Raji (cell line): ENCODE measurements around the gene PLIN1.

Experiments used
- POLR2A ChIP-seq: IDR thresholded peaks from 2 replicates; pipeline ENCODE4 v1.6.1; 2011; ENCODE audit warnings: low read depth, low read length, control low read depth; ENCODE audit not compliant: insufficient read depth

The PLIN1 gene

GRCh38 chr15:89648106-89649012 lies 30.8 kb downstream of the PLIN1 start:
- TF ChIP-seq POLR2A: no peak

GRCh38 chr15:89647191-89647851 lies 31.8 kb downstream of the PLIN1 start:
- no peak for TF ChIP-seq POLR2A

- no peak for TF ChIP-seq POLR2A
These were observed 32.6 kb downstream of the PLIN1 start for GRCh38 chr15:89646416-89647141.

- TF ChIP-seq POLR2A: no peak
These were observed 33.5 kb downstream of the PLIN1 start for GRCh38 chr15:89645680-89646079.

- no peak for TF ChIP-seq POLR2A
These were observed 37.1 kb downstream of the PLIN1 start for GRCh38 chr15:89642106-89642505.

DNA sequence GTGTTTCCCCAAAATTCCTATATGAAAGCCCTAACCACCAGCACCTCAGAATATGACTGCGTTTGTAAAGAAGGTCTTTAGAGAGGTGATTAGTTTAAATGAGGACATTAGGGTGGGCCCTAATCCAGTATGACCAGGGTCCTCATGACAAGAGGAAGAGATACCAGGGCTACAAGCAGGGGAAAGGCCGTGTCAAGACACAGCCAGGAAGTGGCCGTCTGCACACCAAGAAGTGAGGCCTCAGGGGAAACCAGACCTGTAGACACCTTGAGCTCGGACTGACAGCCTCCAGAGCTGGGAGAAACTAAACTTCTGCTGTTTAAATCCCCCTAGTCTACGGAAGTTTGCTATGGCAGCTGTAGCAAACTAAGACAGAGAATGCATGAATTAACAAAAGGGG lies 38.1 kb downstream of the PLIN1 start:
- TF ChIP-seq POLR2A: no peak

- TF ChIP-seq POLR2A: no peak
These were observed 38.9 kb downstream of the PLIN1 start for GRCh38 chr15:89640245-89640644.

GRCh38 chr15:89633585-89633984 lies 45.6 kb downstream of the PLIN1 start:
- no peak for TF ChIP-seq POLR2A

- no peak for TF ChIP-seq POLR2A
These were observed 46.4 kb downstream of the PLIN1 start for GRCh38 chr15:89632563-89633430.

DNA sequence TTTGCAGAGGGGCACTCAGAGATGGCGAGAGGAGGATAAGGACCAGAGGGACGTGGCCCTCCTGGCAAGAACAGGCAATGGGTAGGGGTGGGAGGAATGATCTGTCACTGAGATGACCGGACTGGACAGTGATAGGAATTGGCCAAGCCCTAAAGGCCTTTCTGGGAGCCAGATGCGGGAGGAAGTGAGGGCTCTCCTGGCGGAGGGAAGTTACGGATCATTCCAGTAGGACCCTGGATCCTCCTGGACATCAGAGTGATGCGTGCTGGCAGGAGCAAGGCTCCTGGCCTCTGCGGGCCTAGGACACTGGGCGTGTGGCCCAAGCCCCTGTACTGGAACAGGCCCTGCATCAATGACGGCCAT lies 47.3 kb downstream of the PLIN1 start:
- no peak for TF ChIP-seq POLR2A

GRCh38 chr15:89630974-89631901 lies 47.9 kb downstream of the PLIN1 start:
- TF ChIP-seq POLR2A: no peak

DNA sequence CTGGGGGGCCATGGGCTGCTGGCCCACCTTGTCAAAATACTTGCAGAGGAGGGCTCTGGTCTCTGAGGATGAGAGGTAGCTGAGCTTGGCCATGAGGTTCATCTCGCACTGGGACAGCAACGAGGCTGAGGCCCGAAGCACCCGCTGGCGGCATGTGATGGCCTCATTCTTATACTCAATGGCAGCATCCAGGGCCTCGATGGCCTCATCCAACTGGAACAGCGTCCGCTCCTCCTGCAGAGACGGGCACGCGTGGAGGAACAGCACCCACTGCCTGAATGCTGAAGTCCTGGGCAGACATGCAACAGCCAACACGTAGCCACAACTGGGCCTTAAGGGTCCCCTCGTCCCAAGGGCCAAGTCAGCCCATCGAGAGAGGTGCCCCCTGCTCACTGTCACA lies 48.9 kb downstream of the PLIN1 start:
- no peak for TF ChIP-seq POLR2A

DNA sequence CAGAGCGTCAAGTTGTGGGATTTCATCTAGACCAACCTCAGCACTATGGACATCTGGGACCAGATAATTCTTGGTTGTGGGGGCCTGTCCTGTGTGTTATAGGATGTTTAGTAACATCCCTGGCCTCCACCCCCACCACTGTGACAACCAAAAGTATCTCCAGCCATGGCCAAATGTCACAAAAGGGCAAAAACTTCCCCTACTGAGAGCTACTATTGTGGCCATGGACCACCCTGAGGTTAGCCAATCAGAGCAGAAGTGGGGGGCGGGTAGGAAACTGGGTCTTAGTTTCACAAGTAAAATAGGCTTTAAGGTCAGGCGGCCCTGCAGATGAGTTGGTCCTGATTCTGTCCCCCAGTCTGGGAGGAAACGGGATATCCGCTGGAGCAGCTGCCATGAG lies 49.3 kb downstream of the PLIN1 start:
- no peak for TF ChIP-seq POLR2A
